ENCODE data around the gene TSLP.

The TSLP gene

GRCh38 chr5:111070272-111071134, 1.0 kb upstream of the TSLP start:
- Histone ChIP-seq H3K9ac (ENCODE audit: low read depth, low read length) (no peak overlapping the region), H3K36me3 (ENCODE audit: control insufficient read depth, insufficient read depth, low read length) (no peaks in the 10 kb centered on the region), H3K4me3 (ENCODE audit: low read depth, low read length) (peak overlapping the region; percentile 60), H3K27me3 (ENCODE audit: control insufficient read depth, insufficient read depth, low read length) (peaks cover 76% of the 10 kb centered on the region), H3K4me1 (ENCODE audit: control insufficient read depth, insufficient read depth, low read length) (peaks cover 4% of the 10 kb centered on the region), H3K9me3 (ENCODE audit: control insufficient read depth, insufficient read depth, low read length) (no peaks in the 10 kb centered on the region)

GRCh38 chr5:111072949-111073682, 1.6 kb downstream of the TSLP start:
- Histone ChIP-seq H3K27me3 (ENCODE audit: control insufficient read depth, insufficient read depth, low read length) (peaks cover 64% of the 10 kb centered on the region), H3K4me1 (ENCODE audit: control insufficient read depth, insufficient read depth, low read length) (peaks cover 4% of the 10 kb centered on the region), H3K9me3 (ENCODE audit: control insufficient read depth, insufficient read depth, low read length) (no peaks in the 10 kb centered on the region), H3K4me3 (ENCODE audit: low read depth, low read length) (peak overlapping the region; percentile 81), H3K9ac (ENCODE audit: low read depth, low read length) (no peak overlapping the region), H3K36me3 (ENCODE audit: control insufficient read depth, insufficient read depth, low read length) (no peaks in the 10 kb centered on the region)

- Histone ChIP-seq H3K4me1 (ENCODE audit: control insufficient read depth, insufficient read depth, low read length) (peaks cover 4% of the 10 kb centered on the region), H3K4me3 (ENCODE audit: low read depth, low read length) (no peak overlapping the region), H3K9me3 (ENCODE audit: control insufficient read depth, insufficient read depth, low read length) (no peaks in the 10 kb centered on the region), H3K27me3 (ENCODE audit: control insufficient read depth, insufficient read depth, low read length) (peaks cover 53% of the 10 kb centered on the region), H3K36me3 (ENCODE audit: control insufficient read depth, insufficient read depth, low read length) (no peaks in the 10 kb centered on the region), H3K9ac (ENCODE audit: low read depth, low read length) (no peak overlapping the region)
Observed at GRCh38 chr5:111074244-111074643, 2.7 kb downstream of the TSLP start.

GRCh38 chr5:111075520-111075919, 4.0 kb downstream of the TSLP start:
- Histone ChIP-seq H3K4me1 (ENCODE audit: control insufficient read depth, insufficient read depth, low read length) (peaks cover 4% of the 10 kb centered on the region), H3K4me3 (ENCODE audit: low read depth, low read length) (no peak overlapping the region), H3K9ac (ENCODE audit: low read depth, low read length) (no peak overlapping the region), H3K9me3 (ENCODE audit: control insufficient read depth, insufficient read depth, low read length) (no peaks in the 10 kb centered on the region), H3K36me3 (ENCODE audit: control insufficient read depth, insufficient read depth, low read length) (no peaks in the 10 kb centered on the region), H3K27me3 (ENCODE audit: control insufficient read depth, insufficient read depth, low read length) (peaks cover 40% of the 10 kb centered on the region)

- no peak overlapping the region for H3K4me3 ChIP-seq (ENCODE audit: low read depth, low read length)
- no peaks in the 10 kb centered on the region for H3K36me3 ChIP-seq (ENCODE audit: control insufficient read depth, insufficient read depth, low read length)
- H3K4me1 ChIP-seq (ENCODE audit: control insufficient read depth, insufficient read depth, low read length) = peaks cover 1% of the 10 kb centered on the region
- H3K9me3 ChIP-seq (ENCODE audit: control insufficient read depth, insufficient read depth, low read length) = no peaks in the 10 kb centered on the region
- no peak overlapping the region for H3K9ac ChIP-seq (ENCODE audit: low read depth, low read length)
- H3K27me3 ChIP-seq (ENCODE audit: control insufficient read depth, insufficient read depth, low read length) = peaks cover 34% of the 10 kb centered on the region
Observed at GRCh38 chr5:111076091-111076490, 4.6 kb downstream of the TSLP start.

- Histone ChIP-seq H3K27me3 (ENCODE audit: control insufficient read depth, insufficient read depth, low read length) (peaks cover 18% of the 10 kb centered on the region), H3K36me3 (ENCODE audit: control insufficient read depth, insufficient read depth, low read length) (no peaks in the 10 kb centered on the region), H3K9ac (ENCODE audit: low read depth, low read length) (no peak overlapping the region), H3K9me3 (ENCODE audit: control insufficient read depth, insufficient read depth, low read length) (no peaks in the 10 kb centered on the region), H3K4me1 (ENCODE audit: control insufficient read depth, insufficient read depth, low read length) (no peaks in the 10 kb centered on the region), H3K4me3 (ENCODE audit: low read depth, low read length) (no peak overlapping the region)
Observed at GRCh38 chr5:111077678-111078077, 6.2 kb downstream of the TSLP start.

GRCh38 chr5:111079846-111080245, 8.3 kb downstream of the TSLP start:
- no peak overlapping the region for H3K4me3 ChIP-seq (ENCODE audit: low read depth, low read length)
- no peaks in the 10 kb centered on the region for H3K36me3 ChIP-seq (ENCODE audit: control insufficient read depth, insufficient read depth, low read length)
- H3K27me3 ChIP-seq (ENCODE audit: control insufficient read depth, insufficient read depth, low read length) = no peaks in the 10 kb centered on the region
- H3K9me3 ChIP-seq (ENCODE audit: control insufficient read depth, insufficient read depth, low read length) = no peaks in the 10 kb centered on the region
- no peak overlapping the region for H3K9ac ChIP-seq (ENCODE audit: low read depth, low read length)
- H3K4me1 ChIP-seq (ENCODE audit: control insufficient read depth, insufficient read depth, low read length) = no peaks in the 10 kb centered on the region

GRCh38 chr5:111083323-111083722, 11.8 kb downstream of the TSLP start:
- Histone ChIP-seq H3K36me3 (ENCODE audit: control insufficient read depth, insufficient read depth, low read length) (no peaks in the 10 kb centered on the region), H3K4me3 (ENCODE audit: low read depth, low read length) (no peak overlapping the region), H3K9me3 (ENCODE audit: control insufficient read depth, insufficient read depth, low read length) (no peaks in the 10 kb centered on the region), H3K27me3 (ENCODE audit: control insufficient read depth, insufficient read depth, low read length) (no peaks in the 10 kb centered on the region), H3K9ac (ENCODE audit: low read depth, low read length) (no peak overlapping the region), H3K4me1 (ENCODE audit: control insufficient read depth, insufficient read depth, low read length) (no peaks in the 10 kb centered on the region)

GRCh38 chr5:111092062-111092853, 20.7 kb downstream of the TSLP start, which contains the start of gene WDR36:
TSS of gene WDR36 (plus strand) at chr5:111092348. CDS start at chr5:111092457, 109 bp downstream.
- H3K9me3 ChIP-seq (ENCODE audit: control insufficient read depth, insufficient read depth, low read length) = no peaks in the 10 kb centered on the region
- H3K36me3 ChIP-seq (ENCODE audit: control insufficient read depth, insufficient read depth, low read length) = peaks cover 2% of the 10 kb centered on the region
- H3K4me3 ChIP-seq (ENCODE audit: low read depth, low read length) = peak within 1 kb of the TSS; percentile 99
- H3K27me3 ChIP-seq (ENCODE audit: control insufficient read depth, insufficient read depth, low read length) = peaks cover 7% of the 10 kb centered on the region
- H3K4me1 ChIP-seq (ENCODE audit: control insufficient read depth, insufficient read depth, low read length) = peaks cover 3% of the 10 kb centered on the region
- H3K9ac ChIP-seq (ENCODE audit: low read depth, low read length) = peak within 1 kb of the TSS; percentile 94

- Histone ChIP-seq H3K4me3 (ENCODE audit: low read depth, low read length) (no peak overlapping the region), H3K4me1 (ENCODE audit: control insufficient read depth, insufficient read depth, low read length) (peaks cover 3% of the 10 kb centered on the region), H3K27me3 (ENCODE audit: control insufficient read depth, insufficient read depth, low read length) (peaks cover 7% of the 10 kb centered on the region), H3K9me3 (ENCODE audit: control insufficient read depth, insufficient read depth, low read length) (no peaks in the 10 kb centered on the region), H3K36me3 (ENCODE audit: control insufficient read depth, insufficient read depth, low read length) (peaks cover 5% of the 10 kb centered on the region), H3K9ac (ENCODE audit: low read depth, low read length) (no peak overlapping the region)
Observed at GRCh38 chr5:111095982-111096381, 24.5 kb downstream of the TSLP start.

- H3K9ac ChIP-seq (ENCODE audit: low read depth, low read length) = no peak overlapping the region
- H3K4me3 ChIP-seq (ENCODE audit: low read depth, low read length) = no peak overlapping the region
- H3K27me3 ChIP-seq (ENCODE audit: control insufficient read depth, insufficient read depth, low read length) = no peaks in the 10 kb centered on the region
- H3K9me3 ChIP-seq (ENCODE audit: control insufficient read depth, insufficient read depth, low read length) = no peaks in the 10 kb centered on the region
- H3K36me3 ChIP-seq (ENCODE audit: control insufficient read depth, insufficient read depth, low read length) = peaks cover 4% of the 10 kb centered on the region
- no peaks in the 10 kb centered on the region for H3K4me1 ChIP-seq (ENCODE audit: control insufficient read depth, insufficient read depth, low read length)
Observed at GRCh38 chr5:111099058-111099778, 27.7 kb downstream of the TSLP start.

Measured in iPS-15b (cell line).